Measurements from ENCODE around the gene TNIK.
A peak's percentile ranks its signal among the peaks of the same experiment; 100 is the strongest.

Gene TNIK

GRCh38 chr3:171459942-171460724, at the start of gene TNIK:
Gene TNIK, minus strand, starts transcription at chr3:171460405. Its CDS starts 342 bp downstream, at chr3:171460063.
- peak; percentile 90 for DNase-seq (ENCODE audit: low spot score)

DNA sequence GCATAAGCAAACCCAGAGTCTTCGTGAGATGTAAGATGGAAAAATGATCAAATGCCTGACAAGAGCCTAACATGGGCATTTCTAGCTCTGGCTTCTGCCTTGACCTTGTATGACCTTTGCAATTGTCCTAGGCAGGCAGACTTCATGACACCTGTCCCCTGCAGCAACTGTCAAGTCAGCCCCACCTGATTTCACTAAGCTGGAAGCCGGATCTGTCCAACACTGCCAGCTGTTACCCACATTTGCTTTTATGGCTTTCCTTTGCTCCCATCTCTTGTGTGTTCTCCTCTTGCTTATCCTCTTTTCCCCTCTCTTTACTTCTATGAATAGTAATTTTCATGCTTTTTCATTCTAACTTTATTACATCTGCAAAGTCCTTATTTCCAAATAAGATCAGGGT, 48.5 kb upstream of the TNIK start:
- DNase-seq (ENCODE audit: low spot score) = no peak

DNA sequence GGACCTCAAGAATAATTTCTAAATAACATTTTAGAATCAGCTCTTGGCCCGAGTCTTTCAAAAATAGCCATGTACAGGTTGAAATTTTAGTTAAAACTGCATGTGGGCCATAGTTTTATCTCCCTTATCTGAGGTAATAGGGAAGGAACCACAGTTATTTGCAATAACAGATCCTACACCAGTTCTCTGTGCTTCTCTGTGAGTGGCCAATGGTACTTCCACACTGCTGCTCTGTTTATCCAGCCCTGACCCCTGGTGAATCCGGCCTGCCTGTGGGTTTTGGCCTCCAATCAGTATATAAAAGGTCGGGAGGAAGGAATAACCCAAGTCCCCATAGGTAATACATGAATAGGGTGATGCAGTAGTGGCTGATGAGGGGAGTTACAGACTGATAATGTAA, 48.0 kb upstream of the TNIK start:
- no peak for DNase-seq (ENCODE audit: low spot score)

DNA sequence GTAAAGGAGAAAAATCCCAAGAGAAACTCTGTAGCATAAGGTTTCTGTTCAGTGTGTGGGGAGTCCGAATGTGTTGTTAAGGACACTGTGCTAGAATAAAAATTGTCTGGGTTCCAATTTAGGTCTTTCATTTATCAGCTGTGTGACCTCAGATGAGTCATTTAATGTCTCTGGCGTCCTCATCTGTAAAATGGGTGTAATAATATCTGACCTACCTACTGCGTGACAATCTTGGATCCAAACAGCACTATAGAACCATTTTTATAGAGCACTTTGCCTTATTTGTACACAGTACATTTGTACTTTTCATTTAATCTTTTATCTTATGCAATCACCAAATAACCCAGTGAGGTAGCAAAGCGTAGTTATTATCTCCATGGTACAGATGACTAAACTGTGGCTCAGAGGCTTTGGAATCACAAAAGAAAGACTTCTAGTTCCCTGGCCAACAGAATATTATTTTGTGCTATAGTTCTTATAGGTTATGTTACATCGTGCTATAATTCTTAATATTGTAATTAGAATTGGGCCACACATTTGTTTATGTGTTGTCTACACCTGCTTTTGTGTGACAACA, 46.6 kb upstream of the TNIK start:
- no peak for DNase-seq (ENCODE audit: low spot score)

- no peak for DNase-seq (ENCODE audit: low spot score)
Measured at GRCh38 chr3:171505822-171506333, 45.7 kb upstream of the TNIK start.

DNA sequence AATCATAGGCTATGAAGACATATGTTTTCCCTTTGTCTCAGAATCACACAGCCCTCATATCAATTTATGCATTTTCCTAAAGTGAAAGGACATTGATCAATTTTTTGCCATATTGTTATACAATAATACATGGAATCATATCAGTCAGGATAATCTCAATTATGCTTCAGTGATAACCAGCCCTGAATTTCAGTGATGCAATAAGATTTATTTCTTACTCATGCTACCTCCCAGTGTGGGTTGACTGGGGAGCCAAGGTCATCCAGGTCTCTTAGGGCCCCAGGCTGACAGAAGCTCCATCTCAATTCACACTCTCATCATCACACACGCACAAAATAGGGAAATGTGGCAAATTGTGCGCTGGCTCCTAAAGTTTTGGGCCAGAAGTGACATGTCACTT, 44.2 kb upstream of the TNIK start:
- DNase-seq (ENCODE audit: low spot score) = no peak

DNA sequence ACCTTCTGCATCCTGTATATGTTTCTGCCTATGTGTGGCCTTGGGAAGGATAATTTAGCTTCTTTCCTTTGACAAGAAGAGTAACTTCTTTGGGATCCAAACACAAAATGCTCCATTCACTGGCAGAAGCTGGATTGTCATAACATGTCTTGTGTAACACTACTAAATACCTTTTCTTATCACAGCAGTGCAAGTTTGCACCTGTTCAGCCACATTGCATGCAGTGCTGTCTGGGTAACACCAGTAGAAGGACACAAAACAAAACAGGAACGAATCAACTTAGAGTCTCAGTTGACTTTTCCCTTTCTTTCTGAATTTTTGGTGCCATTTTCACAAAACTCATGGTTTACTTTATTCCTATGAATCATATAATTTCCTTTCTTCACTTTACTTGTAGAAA, 43.6 kb upstream of the TNIK start:
- DNase-seq (ENCODE audit: low spot score) = no peak

DNA sequence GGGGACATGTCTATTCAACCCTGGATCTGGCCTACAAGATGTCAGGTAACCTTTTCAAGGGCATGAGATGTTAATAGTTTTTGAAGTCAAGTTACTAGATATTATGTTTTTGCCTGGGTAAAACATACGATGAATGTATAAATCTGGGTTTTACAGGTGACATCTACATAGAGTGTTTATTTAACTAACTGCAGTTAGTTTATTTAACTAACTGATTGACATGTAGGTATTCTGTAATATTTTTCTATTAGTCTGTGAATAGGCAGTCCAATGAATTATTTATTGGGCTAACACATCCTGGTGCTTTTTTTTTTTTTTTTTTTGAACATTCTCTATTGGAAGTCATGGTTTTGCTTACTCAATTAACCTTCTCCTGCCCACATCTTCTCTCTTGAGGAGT, 38.7 kb upstream of the TNIK start:
- no peak for DNase-seq (ENCODE audit: low spot score)

- DNase-seq (ENCODE audit: low spot score) = no peak
Measured at GRCh38 chr3:171497468-171497867, 37.3 kb upstream of the TNIK start.

GRCh38 chr3:171495413-171495812, 35.2 kb upstream of the TNIK start:
- no peak for DNase-seq (ENCODE audit: low spot score)

- no peak for DNase-seq (ENCODE audit: low spot score)
Measured at GRCh38 chr3:171494457-171495109, 34.4 kb upstream of the TNIK start.

- DNase-seq (ENCODE audit: low spot score) = no peak
Measured at GRCh38 chr3:171491361-171491760, 31.2 kb upstream of the TNIK start.

DNA sequence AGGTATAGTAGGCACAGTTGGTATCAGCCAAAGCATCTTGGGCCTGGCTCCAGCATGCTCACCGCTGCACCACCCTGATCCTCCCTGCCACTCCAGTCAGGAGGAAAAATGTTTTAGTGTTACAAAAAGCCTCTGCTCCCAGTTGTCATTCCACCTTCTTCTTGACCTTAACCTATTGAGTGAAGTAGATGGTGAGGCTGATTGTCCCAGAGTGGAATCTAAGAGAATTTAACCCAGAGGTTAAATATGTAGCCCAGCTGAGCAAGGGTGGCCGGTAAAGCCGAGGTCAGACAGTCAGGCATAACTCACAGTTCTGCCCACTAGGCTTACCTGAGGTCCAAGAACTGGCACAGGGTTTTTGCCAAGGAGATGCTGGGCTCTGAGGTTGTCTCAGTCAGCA, 30.7 kb upstream of the TNIK start:
- no peak for DNase-seq (ENCODE audit: low spot score)

DNA sequence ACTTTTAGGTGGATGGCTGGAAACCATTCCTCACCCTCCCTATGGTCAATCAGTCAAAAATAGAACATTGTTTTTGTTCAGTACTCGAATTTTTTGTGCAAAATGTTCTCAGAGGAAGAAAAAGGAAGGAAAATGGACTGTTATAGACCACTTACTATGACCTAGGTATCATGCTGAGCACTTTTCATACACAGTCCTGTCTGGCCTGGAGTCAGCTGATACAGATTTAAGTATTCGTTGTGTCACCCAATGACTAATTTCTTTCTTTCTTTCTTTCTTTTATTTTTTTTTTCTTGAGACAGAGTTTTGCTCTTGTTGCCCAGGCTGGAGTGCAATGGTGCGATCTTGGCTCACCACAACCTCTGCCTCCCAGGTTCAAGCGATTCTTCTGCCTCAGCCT, 29.1 kb upstream of the TNIK start:
- no peak for DNase-seq (ENCODE audit: low spot score)

DNA sequence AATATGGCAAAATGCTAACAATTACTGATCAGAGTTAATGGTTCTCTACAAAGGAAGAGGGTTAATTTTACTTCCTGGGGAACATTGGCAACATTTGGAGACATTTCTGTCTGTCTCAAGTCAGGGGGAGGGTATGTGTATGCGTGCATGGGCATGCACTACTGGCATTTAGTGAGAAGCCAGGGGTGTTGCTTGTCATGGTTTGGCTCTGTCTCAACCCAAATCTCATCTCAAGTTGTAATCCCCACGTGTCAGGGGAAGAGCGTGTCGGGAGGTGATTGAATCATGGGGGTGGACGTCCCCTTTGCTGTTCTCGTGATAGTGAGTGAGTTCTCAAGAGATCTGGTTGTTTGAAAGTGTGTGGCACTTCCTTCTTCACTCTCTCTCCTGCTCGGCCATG, 28.3 kb upstream of the TNIK start:
- DNase-seq (ENCODE audit: low spot score) = no peak

- no peak for DNase-seq (ENCODE audit: low spot score)
Measured at GRCh38 chr3:171487382-171487781, 27.2 kb upstream of the TNIK start.

- DNase-seq (ENCODE audit: low spot score) = no peak
Measured at GRCh38 chr3:171485338-171485737, 25.1 kb upstream of the TNIK start.

- no peak for DNase-seq (ENCODE audit: low spot score)
Measured at GRCh38 chr3:171481011-171481410, 20.8 kb upstream of the TNIK start.

GRCh38 chr3:171480526-171480925, 20.3 kb upstream of the TNIK start:
- DNase-seq (ENCODE audit: low spot score) = no peak

- no peak for DNase-seq (ENCODE audit: low spot score)
Measured at GRCh38 chr3:171476532-171477102, 16.4 kb upstream of the TNIK start.

DNA sequence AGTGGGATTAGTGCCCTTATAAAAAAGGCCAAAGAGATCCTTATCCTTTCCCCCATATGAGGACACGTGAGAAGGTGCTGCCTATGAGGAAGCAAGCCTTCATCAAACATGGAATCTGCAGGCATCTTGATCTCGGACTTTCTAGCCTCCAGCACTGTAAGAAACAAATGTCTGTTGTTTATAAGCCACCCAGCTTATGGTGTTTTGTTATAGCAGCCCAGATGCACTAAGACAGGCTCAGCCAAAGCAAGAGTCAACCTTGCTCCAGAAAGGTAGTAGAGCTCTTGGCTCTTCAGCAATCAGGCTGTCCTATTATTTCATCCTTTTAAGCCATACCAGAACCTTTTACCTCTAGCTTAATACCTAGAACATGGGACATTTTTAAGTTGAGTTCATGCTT, 12.3 kb upstream of the TNIK start:
- no peak for DNase-seq (ENCODE audit: low spot score)

- no peak for DNase-seq (ENCODE audit: low spot score)
Measured at GRCh38 chr3:171470714-171471227, 10.6 kb upstream of the TNIK start.

DNA sequence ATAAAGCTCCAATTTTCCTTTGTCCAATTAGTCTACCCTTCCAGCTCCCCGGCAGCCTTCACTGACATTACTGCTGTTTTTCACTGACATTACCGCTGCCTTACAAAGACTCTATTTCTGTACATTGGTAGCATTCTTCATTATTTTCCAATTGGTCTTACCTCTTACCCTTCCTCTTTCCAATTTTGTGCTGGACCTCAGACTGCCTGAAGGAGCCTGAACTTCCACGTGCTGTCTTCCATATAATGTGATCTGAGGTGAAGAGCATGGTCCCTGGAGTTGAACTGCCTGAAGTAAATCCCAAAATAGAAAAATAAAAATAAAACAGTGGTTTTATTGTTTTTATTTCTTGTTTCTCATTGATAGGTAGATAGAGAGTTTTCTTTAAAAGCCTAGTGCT, 9.2 kb upstream of the TNIK start:
- DNase-seq (ENCODE audit: low spot score) = no peak
